Liver (tissue), 9 donors: ENCODE data around the gene TNRC6B. TPM values are rescaled to one million over a fixed set of nuclear protein-coding genes. Genes with fewer than 3 reads are reported as not detected.

Experiments used
- DNase-seq: peaks from one replicate; pipeline ENCODE4 v3.0.0-alpha.2; 2017; ENCODE audit warnings: low spot score
- H3K27ac ChIP-seq, 2 donors: one replicate each; pipeline ENCODE4 v1.7.0; 2013; ENCODE audit warnings: inconsistent platforms in 2 of 2, low read length in 2 of 2, control low read depth in 1 of 2, low read depth in 1 of 2, mild to moderate bottlenecking in 1 of 2
- H3K27me3 ChIP-seq, 4 donors: one replicate each; pipeline versions ENCODE4 v1.6.1 to v1.7.0; 2013; ENCODE audit warnings: low read length in 3 of 4, inconsistent platforms in 1 of 4, mild to moderate bottlenecking in 1 of 4, moderate library complexity in 1 of 4; ENCODE audit not compliant: control insufficient read depth in 4 of 4, insufficient read depth in 4 of 4
- H3K36me3 ChIP-seq, 4 donors: one replicate each; pipeline versions ENCODE4 v1.6.1 to v1.7.0; 2013; ENCODE audit warnings: low read length in 3 of 4, mild to moderate bottlenecking in 3 of 4, low read depth in 1 of 4, moderate library complexity in 1 of 4; ENCODE audit not compliant: control insufficient read depth in 4 of 4, insufficient read depth in 3 of 4
- H3K4me1 ChIP-seq, 4 donors: one replicate each; pipeline versions ENCODE4 v1.6.1 to v1.7.0; 2013; ENCODE audit warnings: low read length in 3 of 4, mild to moderate bottlenecking in 3 of 4, moderate library complexity in 1 of 4; ENCODE audit not compliant: control insufficient read depth in 4 of 4, insufficient read depth in 4 of 4
- H3K4me3 ChIP-seq, 3 donors: one replicate each; pipeline versions ENCODE4 v1.6.1 to v1.7.0; 2013; ENCODE audit warnings: low read length in 3 of 3, control low read depth in 1 of 3, low read depth in 1 of 3, mild to moderate bottlenecking in 1 of 3
- H3K9ac ChIP-seq, 2 donors: one replicate each; pipeline ENCODE4 v1.7.0; 2013; ENCODE audit warnings: low read length in 2 of 2, mild to moderate bottlenecking in 2 of 2, moderate library complexity in 2 of 2, control low read depth in 1 of 2, low read depth in 1 of 2
- H3K9me3 ChIP-seq, 4 donors: one replicate each; pipeline versions ENCODE4 v1.6.1 to v1.7.0; 2013; ENCODE audit warnings: low read length in 3 of 4; ENCODE audit not compliant: control insufficient read depth in 4 of 4
- EGR1 ChIP-seq, 2 donors: IDR thresholded peaks; 2 replicates each; pipeline ENCODE4 v1.6.1; 2016 to 2018; ENCODE audit warnings: antibody characterized with exemption in 2 of 2, low read depth in 2 of 2
- FOXA1 ChIP-seq: IDR thresholded peaks from 2 replicates; pipeline ENCODE4 v1.6.1; 2016; ENCODE audit warnings: antibody characterized with exemption
- FOXA2 ChIP-seq: IDR thresholded peaks from 2 replicates; pipeline ENCODE4 v1.6.1; 2016; ENCODE audit warnings: antibody characterized with exemption
- GABPA ChIP-seq, 2 donors: IDR thresholded peaks in 1 of 2; conservative IDR thresholded peaks in 1 of 2; 2 replicates each; pipeline ENCODE4 v1.6.1; 2016; ENCODE audit warnings: antibody characterized with exemption in 2 of 2, mild to moderate bottlenecking in 1 of 2, moderate library complexity in 1 of 2
- HNF4A ChIP-seq, 2 donors: conservative IDR thresholded peaks; 2 replicates each; pipeline ENCODE4 v1.6.1; 2016; ENCODE audit warnings: antibody characterized with exemption in 2 of 2, mild to moderate bottlenecking in 2 of 2
- HNF4G ChIP-seq: IDR thresholded peaks from 2 replicates; pipeline ENCODE4 v1.6.1; 2016; ENCODE audit warnings: antibody characterized with exemption
- JUND ChIP-seq, 2 donors: IDR thresholded peaks; 2 replicates each; pipeline ENCODE4 v1.6.1; 2016; ENCODE audit warnings: antibody characterized with exemption in 2 of 2
- NR2F2 ChIP-seq: IDR thresholded peaks from 2 replicates; pipeline ENCODE4 v1.6.1; 2016; ENCODE audit warnings: antibody characterized with exemption
- RAD21 ChIP-seq, 2 donors: IDR thresholded peaks; 2 replicates each; pipeline ENCODE4 v1.6.1; 2016; ENCODE audit warnings: antibody characterized with exemption in 2 of 2, mild to moderate bottlenecking in 2 of 2
- REST ChIP-seq: IDR thresholded peaks from 2 replicates; pipeline ENCODE4 v1.6.1; 2016; ENCODE audit warnings: antibody characterized with exemption, mild to moderate bottlenecking
- RXRA ChIP-seq, 2 donors: IDR thresholded peaks; 2 replicates each; pipeline ENCODE4 v1.6.1; 2017 to 2018; ENCODE audit warnings: antibody characterized with exemption in 2 of 2, mild to moderate bottlenecking in 1 of 2
- SP1 ChIP-seq: IDR thresholded peaks from 2 replicates; pipeline ENCODE4 v1.6.1; 2018; ENCODE audit warnings: antibody characterized with exemption, mild to moderate bottlenecking
- TAF1 ChIP-seq: conservative IDR thresholded peaks from 2 replicates; pipeline ENCODE4 v1.6.1; 2016; ENCODE audit warnings: antibody characterized with exemption, mild to moderate bottlenecking
- ZBTB33 ChIP-seq: IDR thresholded peaks from 2 replicates; pipeline ENCODE4 v1.6.1; 2016; ENCODE audit warnings: antibody characterized with exemption
- WGBS: extraction: QIAGEN DNeasy Blood & Tissue Kit; methylation state at CpG from one replicate; pipeline ENCODE4 v1.1.7; 2013; 5-methylcytosine and 5-hydroxymethylcytosine counted together
- polyA plus RNA-seq, 2 donors: library from polyadenylated mRNA; stranded (reverse) in 1 of 2; unstranded in 1 of 2; fragments of 200-250 nt in 1 of 2; fragments of >200 nt in 1 of 2; fragmentation: Nextera tagmentation in 1 of 2; extraction: Ambion mirVana in 1 of 2; gene quantifications; one replicate each; pipeline versions ENCODE4 v1.2.1 to v1.2.3, GENCODE V29; 2013 to 2015
- total RNA-seq, 2 donors: library from RNA; depleted of rRNA; stranded (reverse); fragments of >200 nt; gene quantifications; one replicate each; pipeline ENCODE4 v1.2.3, GENCODE V29; 2014
- TF ChIP-seq, protein P1 (sequence below): IDR thresholded peaks from 2 replicates; pipeline ENCODE4 v1.6.1; 2016; ENCODE audit warnings: antibody characterized with exemption
- TF ChIP-seq, protein P2 (sequence below): IDR thresholded peaks from 2 replicates; pipeline ENCODE4 v1.6.1; 2016; ENCODE audit warnings: antibody characterized with exemption
- TF ChIP-seq, protein P3 (sequence below): fragments of 150-350 bp; IDR thresholded peaks from 2 replicates; pipeline ENCODE4 v1.5.1; 2017; ENCODE audit warnings: improper control_type of control experiment, low read depth, low read length; ENCODE audit not compliant: missing input control
- donor health status: healthy.
- donor health status: healthy.
- donor health status: healthy.
- donor health status: healthy.
- donor health status: healthy.

The TNRC6B gene
- total and polyA plus RNA-seq, 4 donors = 4.6 to 39.1 (median 26.4) TPM

- TF ChIP-seq, protein P1, sequence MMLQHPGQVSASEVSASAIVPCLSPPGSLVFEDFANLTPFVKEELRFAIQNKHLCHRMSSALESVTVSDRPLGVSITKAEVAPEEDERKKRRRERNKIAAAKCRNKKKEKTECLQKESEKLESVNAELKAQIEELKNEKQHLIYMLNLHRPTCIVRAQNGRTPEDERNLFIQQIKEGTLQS = no peak
These were observed 147.6 kb downstream of the TNRC6B start (continued) for GRCh38 chr22:40325315-40325714.

DNA sequence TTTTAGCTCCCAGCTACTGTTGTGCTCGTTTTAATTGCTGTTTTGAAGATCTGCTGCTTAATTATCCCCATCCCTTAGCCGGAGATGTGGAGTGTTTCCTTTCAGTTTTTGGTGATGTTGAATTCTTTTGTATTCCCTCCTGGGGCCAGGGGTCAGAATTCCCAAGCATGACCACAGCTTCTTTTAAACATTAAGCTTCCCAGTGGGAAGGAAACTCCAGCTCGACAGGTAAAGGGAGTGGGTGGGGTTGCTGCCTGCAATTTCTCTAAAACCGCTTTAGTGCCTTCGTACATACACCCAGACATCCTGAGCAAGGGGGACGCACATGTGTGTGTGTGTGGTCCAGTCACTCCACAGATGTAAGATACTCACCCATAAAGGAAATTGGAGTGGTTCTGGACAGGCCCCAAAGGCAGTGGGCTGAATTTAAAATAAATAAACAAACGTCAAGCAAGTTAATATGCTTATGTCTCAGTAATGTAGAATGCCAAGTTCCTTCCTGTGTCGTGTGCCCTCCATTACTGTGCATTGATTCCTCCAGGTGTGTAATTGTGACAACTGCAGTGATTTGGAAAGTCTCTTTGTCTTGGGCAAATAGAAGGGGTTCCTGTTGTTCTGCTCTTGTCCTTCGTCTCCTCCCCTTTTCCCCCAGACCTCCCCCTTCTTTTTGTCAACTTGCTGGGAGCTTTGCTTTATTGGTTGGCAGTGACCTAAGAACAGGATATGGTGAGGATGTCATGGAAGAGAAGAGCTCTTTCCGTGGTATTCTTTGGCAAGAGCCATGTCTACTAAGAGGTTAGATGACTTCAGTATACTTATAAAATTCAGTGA, 149.4 kb downstream of the TNRC6B start:
- H3K9me3 ChIP-seq = no peaks in the 10 kb centered on the region
- no peak overlapping the region for H3K27ac ChIP-seq
- WGBS = 74% methylated on average over 10 of the region's 10 CpGs
- H3K9ac ChIP-seq = no peak overlapping the region
- H3K4me1 ChIP-seq = no peaks in the 10 kb centered on the region
- H3K27me3 ChIP-seq = no peaks in the 10 kb centered on the region
- H3K4me3 ChIP-seq = no peak overlapping the region
- no peak for TF ChIP-seq HNF4G
- peaks cover 0 to 31% (median 23%) of the 10 kb centered on the region in 4 donors for H3K36me3 ChIP-seq
- no peak for DNase-seq

GRCh38 chr22:40328546-40329456, 151.1 kb downstream of the TNRC6B start:
- WGBS = 83% methylated on average over 9 of the region's 9 CpGs
- H3K9me3 ChIP-seq = no peaks in the 10 kb centered on the region
- H3K27me3 ChIP-seq = no peaks in the 10 kb centered on the region
- no peak overlapping the region for H3K9ac ChIP-seq
- no peak for DNase-seq
- H3K4me1 ChIP-seq = no peaks in the 10 kb centered on the region
- no peak overlapping the region for H3K27ac ChIP-seq
- peaks cover 0 to 21% (median 14%) of the 10 kb centered on the region in 4 donors for H3K36me3 ChIP-seq
- H3K4me3 ChIP-seq = no peak overlapping the region
- no peak for TF ChIP-seq RXRA (IDR thresholded peaks at IDR 0.05)
- no peak for TF ChIP-seq FOXA1
- no peak for TF ChIP-seq TAF1
- no peak for TF ChIP-seq HNF4A (conservative IDR thresholded peaks at IDR 0.05)
- TF ChIP-seq, protein P2, sequence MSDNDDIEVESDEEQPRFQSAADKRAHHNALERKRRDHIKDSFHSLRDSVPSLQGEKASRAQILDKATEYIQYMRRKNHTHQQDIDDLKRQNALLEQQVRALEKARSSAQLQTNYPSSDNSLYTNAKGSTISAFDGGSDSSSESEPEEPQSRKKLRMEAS = no peak
- no peak for TF ChIP-seq SP1
- TF ChIP-seq, protein P1 = no peak
- TF ChIP-seq EGR1 (IDR thresholded peaks at IDR 0.05; ENCODE audit: low read depth in 2 of 2) = no peak
- TF ChIP-seq RAD21 (IDR thresholded peaks at IDR 0.05) = no peak
- no peak for TF ChIP-seq JUND (IDR thresholded peaks at IDR 0.05)
- no peak for TF ChIP-seq GABPA (IDR thresholded peaks at IDR 0.05 in 1 of 2, conservative IDR thresholded peaks at IDR 0.05 in 1 of 2)
- TF ChIP-seq NR2F2 = no peak
- TF ChIP-seq FOXA2 = no peak
- no peak for TF ChIP-seq HNF4G
- TF ChIP-seq, protein P3, sequence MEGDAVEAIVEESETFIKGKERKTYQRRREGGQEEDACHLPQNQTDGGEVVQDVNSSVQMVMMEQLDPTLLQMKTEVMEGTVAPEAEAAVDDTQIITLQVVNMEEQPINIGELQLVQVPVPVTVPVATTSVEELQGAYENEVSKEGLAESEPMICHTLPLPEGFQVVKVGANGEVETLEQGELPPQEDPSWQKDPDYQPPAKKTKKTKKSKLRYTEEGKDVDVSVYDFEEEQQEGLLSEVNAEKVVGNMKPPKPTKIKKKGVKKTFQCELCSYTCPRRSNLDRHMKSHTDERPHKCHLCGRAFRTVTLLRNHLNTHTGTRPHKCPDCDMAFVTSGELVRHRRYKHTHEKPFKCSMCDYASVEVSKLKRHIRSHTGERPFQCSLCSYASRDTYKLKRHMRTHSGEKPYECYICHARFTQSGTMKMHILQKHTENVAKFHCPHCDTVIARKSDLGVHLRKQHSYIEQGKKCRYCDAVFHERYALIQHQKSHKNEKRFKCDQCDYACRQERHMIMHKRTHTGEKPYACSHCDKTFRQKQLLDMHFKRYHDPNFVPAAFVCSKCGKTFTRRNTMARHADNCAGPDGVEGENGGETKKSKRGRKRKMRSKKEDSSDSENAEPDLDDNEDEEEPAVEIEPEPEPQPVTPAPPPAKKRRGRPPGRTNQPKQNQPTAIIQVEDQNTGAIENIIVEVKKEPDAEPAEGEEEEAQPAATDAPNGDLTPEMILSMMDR = no peak
- TF ChIP-seq ZBTB33 = no peak
- no peak for TF ChIP-seq REST
